Epithelial cell of umbilical artery (primary cell): ENCODE results near the gene TRPV4. TPM values are rescaled to one million over a fixed set of nuclear protein-coding genes. Genes with fewer than 3 reads are reported as not detected.

Source experiments
- total RNA-seq: library from RNA; depleted of rRNA; stranded (reverse); fragments of >200 nt; gene quantifications from 2 replicates; pipeline ENCODE4 v1.2.3, GENCODE V29; 2014

Gene TRPV4
- 0.61 and 1.3 TPM in 2 replicates for total RNA-seq

GRCh38 chr12:109833307-109834189 is at the start of gene TRPV4:
TRPV4 (minus strand) TSS chr12:109833398; CDS start chr12:109814796, 18,602 bp downstream.

GRCh38 chr12:109880043-109880931 is 47.1 kb upstream of the TRPV4 start, which contains the start of gene GLTP:
GLTP (minus strand) TSS chr12:109880541; CDS start chr12:109880374, 167 bp downstream.

Other genes with a start within 250 kb of the TRPV4 start
- 0.15 and 0.32 TPM in 2 replicates for gene FAM222A, start 119.6 kb downstream of the TRPV4 start, total RNA-seq
- 50.0 and 77.0 TPM in 2 replicates for gene GLTP, start 47.1 kb upstream of the TRPV4 start, total RNA-seq
- gene TCHP, start 66.9 kb upstream of the TRPV4 start, total RNA-seq: 10.1 and 17.5 TPM in 2 replicates
- 38.7 and 46.7 TPM in 2 replicates for gene GIT2, start 163.0 kb upstream of the TRPV4 start, total RNA-seq
- gene ANKRD13A, start 166.0 kb upstream of the TRPV4 start, total RNA-seq: 37.7 and 43.6 TPM in 2 replicates
- gene C12orf76, start 215.1 kb upstream of the TRPV4 start, total RNA-seq: 16.9 and 22.6 TPM in 2 replicates